Ramos (cell line): ENCODE data around the gene JAK2.
"Not testable (repeated sequence)": the region's sequence is repeated elsewhere in the genome, so short reads cannot be mapped to it uniquely, and the experiment has no call there.

Experiments used
- in situ Hi-C: fragments of 300-500 bp; cut with MboI; formaldehyde crosslinking; loops from one replicate; pipeline ENCODE4 v1.14.3; 2022; ENCODE audit warnings: low sequenced_read_pairs; ENCODE audit not compliant: unreplicated experiment

JAK2 gene

GRCh38 chr9:4984621-4985385, at the start of gene JAK2:
TSS of gene JAK2 (plus strand) at chr9:4985272. CDS start at chr9:5021988, 36,716 bp downstream.
- in situ Hi-C loops = loop anchor here (5.0 to 25.0 kb wide), 3 partner anchors 223 to 602 kb away; partner anchors contain the start of gene PLGRKT

- in situ Hi-C loops = no loop called here
Measured at GRCh38 chr9:4936277-4936676, 48.8 kb upstream of the JAK2 start.

- in situ Hi-C loops = no loop called here
Measured at GRCh38 chr9:4936823-4937222, 48.2 kb upstream of the JAK2 start.

GRCh38 chr9:4937446-4937845, 47.6 kb upstream of the JAK2 start:
- in situ Hi-C loops = no loop called here

- in situ Hi-C loops = no loop called here
Measured at GRCh38 chr9:4938496-4938895, 46.6 kb upstream of the JAK2 start.

- in situ Hi-C loops = no loop called here
Measured at GRCh38 chr9:4939118-4939561, 45.9 kb upstream of the JAK2 start.

GRCh38 chr9:4942042-4942691, 42.9 kb upstream of the JAK2 start:
- in situ Hi-C loops = not testable (repeated sequence)

- in situ Hi-C loops = no loop called here
Measured at GRCh38 chr9:4943346-4943745, 41.7 kb upstream of the JAK2 start.

GRCh38 chr9:4944431-4945211, 40.5 kb upstream of the JAK2 start:
- in situ Hi-C loops = not testable (repeated sequence)

- in situ Hi-C loops = no loop called here
Measured at GRCh38 chr9:4946937-4947336, 38.1 kb upstream of the JAK2 start.

GRCh38 chr9:4955836-4956235, 29.2 kb upstream of the JAK2 start:
- in situ Hi-C loops = no loop called here

- in situ Hi-C loops = no loop called here
Measured at GRCh38 chr9:4959031-4959430, 26.0 kb upstream of the JAK2 start.

- in situ Hi-C loops = no loop called here
Measured at GRCh38 chr9:4962085-4962484, 23.0 kb upstream of the JAK2 start.

GRCh38 chr9:4964540-4964939, 20.5 kb upstream of the JAK2 start:
- in situ Hi-C loops = no loop called here

GRCh38 chr9:4965174-4965821, 19.8 kb upstream of the JAK2 start:
- in situ Hi-C loops = no loop called here

GRCh38 chr9:4967523-4967922, 17.5 kb upstream of the JAK2 start:
- in situ Hi-C loops = no loop called here

GRCh38 chr9:4969130-4969529, 15.9 kb upstream of the JAK2 start:
- in situ Hi-C loops = no loop called here

- in situ Hi-C loops = no loop called here
Measured at GRCh38 chr9:4970970-4971641, 14.0 kb upstream of the JAK2 start.

- in situ Hi-C loops = no loop called here
Measured at GRCh38 chr9:4973246-4973645, 11.8 kb upstream of the JAK2 start.

GRCh38 chr9:4973902-4974301, 11.2 kb upstream of the JAK2 start:
- in situ Hi-C loops = no loop called here
